ENCODE measurements around the gene TOPORS.

Gene TOPORS

DNA sequence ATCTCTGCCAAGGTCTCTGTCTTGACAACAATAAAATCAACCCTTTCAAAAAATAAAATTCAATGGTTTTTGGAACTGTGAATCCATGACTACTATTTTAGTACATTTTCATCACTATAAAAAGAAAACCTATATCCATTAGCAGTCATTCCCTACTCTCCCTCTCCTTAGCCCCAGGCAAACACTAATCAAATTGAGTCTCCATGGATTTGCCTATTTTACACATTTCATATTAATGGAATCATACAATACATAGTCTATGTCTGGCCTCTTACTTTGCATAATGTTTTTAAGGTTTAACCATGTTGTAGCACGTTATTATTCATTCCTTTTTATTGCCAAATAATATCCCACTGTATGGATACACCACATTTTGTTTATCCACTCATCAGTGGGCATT lies 50.5 kb downstream of the TOPORS start (continued):
- TF ChIP-seq, protein P1, sequence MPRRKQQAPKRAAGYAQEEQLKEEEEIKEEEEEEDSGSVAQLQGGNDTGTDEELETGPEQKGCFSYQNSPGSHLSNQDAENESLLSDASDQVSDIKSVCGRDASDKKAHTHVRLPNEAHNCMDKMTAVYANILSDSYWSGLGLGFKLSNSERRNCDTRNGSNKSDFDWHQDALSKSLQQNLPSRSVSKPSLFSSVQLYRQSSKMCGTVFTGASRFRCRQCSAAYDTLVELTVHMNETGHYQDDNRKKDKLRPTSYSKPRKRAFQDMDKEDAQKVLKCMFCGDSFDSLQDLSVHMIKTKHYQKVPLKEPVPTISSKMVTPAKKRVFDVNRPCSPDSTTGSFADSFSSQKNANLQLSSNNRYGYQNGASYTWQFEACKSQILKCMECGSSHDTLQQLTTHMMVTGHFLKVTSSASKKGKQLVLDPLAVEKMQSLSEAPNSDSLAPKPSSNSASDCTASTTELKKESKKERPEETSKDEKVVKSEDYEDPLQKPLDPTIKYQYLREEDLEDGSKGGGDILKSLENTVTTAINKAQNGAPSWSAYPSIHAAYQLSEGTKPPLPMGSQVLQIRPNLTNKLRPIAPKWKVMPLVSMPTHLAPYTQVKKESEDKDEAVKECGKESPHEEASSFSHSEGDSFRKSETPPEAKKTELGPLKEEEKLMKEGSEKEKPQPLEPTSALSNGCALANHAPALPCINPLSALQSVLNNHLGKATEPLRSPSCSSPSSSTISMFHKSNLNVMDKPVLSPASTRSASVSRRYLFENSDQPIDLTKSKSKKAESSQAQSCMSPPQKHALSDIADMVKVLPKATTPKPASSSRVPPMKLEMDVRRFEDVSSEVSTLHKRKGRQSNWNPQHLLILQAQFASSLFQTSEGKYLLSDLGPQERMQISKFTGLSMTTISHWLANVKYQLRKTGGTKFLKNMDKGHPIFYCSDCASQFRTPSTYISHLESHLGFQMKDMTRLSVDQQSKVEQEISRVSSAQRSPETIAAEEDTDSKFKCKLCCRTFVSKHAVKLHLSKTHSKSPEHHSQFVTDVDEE (CRISPR knock-in tag; IDR thresholded peaks at IDR 0.05): no peak

DNA sequence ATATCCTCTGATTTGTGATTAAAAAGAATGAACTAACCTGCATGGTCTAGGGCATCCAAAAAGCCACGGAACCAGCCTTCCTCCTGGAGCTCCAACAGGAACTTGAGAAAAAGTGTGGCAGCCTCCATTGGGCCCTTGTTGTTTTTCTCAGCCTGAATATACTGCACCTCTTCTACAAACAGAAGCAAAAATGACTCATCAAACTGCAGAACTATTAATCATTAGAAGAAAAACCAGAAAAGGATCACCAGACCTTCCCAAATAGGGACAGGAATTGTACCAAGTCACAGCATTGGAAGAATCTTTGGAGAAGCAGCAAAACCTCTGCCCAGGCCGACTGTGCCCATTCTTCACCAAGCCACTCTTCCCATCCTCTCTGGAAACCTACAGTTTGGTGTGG lies 51.6 kb downstream of the TOPORS start:
- no peak for ATAC-seq
- TF ChIP-seq, protein P2, sequence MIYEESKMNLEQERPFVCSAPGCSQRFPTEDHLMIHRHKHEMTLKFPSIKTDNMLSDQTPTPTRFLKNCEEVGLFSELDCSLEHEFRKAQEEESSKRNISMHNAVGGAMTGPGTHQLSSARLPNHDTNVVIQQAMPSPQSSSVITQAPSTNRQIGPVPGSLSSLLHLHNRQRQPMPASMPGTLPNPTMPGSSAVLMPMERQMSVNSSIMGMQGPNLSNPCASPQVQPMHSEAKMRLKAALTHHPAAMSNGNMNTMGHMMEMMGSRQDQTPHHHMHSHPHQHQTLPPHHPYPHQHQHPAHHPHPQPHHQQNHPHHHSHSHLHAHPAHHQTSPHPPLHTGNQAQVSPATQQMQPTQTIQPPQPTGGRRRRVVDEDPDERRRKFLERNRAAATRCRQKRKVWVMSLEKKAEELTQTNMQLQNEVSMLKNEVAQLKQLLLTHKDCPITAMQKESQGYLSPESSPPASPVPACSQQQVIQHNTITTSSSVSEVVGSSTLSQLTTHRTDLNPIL (CRISPR knock-in tag; IDR thresholded peaks at IDR 0.05; ENCODE audit: low read depth): no peak

DNA sequence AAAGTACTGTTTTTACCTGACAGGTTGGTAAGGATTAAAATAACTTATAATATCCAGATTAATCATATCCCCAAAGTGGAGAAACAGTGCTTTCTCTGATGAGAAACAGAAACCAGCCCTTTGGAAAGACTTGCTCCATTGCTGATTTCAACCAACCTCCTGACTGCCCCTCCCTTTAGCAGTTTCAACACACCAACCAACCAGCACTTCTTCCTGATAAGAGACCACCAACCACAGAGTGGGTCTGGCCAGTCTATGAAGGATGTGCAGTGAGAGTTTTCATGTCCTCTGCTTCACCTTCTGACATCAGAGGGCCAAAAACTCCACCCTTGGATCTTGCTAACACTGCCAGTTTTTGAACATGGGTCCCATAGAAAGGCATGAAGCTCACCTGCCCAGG lies 54.5 kb downstream of the TOPORS start:
- TF ChIP-seq ZC3H10 (CRISPR knock-in tag; IDR thresholded peaks at IDR 0.05): no peak
- TF ChIP-seq, protein P3, sequence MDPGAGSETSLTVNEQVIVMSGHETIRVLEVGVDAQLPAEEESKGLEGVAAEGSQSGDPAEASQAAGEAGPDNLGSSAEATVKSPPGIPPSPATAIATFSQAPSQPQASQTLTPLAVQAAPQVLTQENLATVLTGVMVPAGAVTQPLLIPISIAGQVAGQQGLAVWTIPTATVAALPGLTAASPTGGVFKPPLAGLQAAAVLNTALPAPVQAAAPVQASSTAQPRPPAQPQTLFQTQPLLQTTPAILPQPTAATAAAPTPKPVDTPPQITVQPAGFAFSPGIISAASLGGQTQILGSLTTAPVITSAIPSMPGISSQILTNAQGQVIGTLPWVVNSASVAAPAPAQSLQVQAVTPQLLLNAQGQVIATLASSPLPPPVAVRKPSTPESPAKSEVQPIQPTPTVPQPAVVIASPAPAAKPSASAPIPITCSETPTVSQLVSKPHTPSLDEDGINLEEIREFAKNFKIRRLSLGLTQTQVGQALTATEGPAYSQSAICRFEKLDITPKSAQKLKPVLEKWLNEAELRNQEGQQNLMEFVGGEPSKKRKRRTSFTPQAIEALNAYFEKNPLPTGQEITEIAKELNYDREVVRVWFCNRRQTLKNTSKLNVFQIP (CRISPR knock-in tag; IDR thresholded peaks at IDR 0.05; ENCODE audit: borderline replicate concordance, low read depth): no peak
- TF ChIP-seq TCF4 (CRISPR knock-in tag; IDR thresholded peaks at IDR 0.05; ENCODE audit: borderline replicate concordance): no peak
- TF ChIP-seq GLIS3 (CRISPR knock-in tag; IDR thresholded peaks at IDR 0.05): no peak
- TF ChIP-seq ZNF8 (CRISPR knock-in tag; IDR thresholded peaks at IDR 0.05): no peak
- no peak for ATAC-seq

DNA sequence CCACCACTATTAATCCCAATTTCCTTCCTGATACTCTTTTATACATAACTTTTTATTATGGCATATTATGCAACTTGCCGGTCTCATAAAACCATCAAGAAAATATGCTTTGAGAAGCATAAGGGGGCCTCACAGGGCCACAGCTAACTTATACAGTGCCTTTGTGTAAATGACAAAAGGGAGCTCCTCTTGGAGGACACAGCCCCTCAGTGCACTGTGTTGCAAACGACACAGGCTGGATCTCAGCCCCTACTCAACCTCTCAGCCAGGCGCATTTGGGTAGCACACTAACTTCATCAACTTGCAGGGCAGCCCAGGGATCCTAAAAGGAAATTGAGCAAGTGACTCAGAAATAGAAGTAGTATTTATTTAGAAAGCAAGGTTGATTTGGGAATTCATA lies 61.8 kb downstream of the TOPORS start:
- no peak for ATAC-seq
- TF ChIP-seq TCF4 (CRISPR knock-in tag; IDR thresholded peaks at IDR 0.05; ENCODE audit: borderline replicate concordance) (no peak), TOX (CRISPR knock-in tag; IDR thresholded peaks at IDR 0.05; ENCODE audit: borderline replicate concordance) (no peak), ESRRG (CRISPR knock-in tag; IDR thresholded peaks at IDR 0.05) (no peak), ZNF565 (CRISPR knock-in tag; conservative IDR thresholded peaks at IDR 0.05; ENCODE audit: low read depth) (no peak), RARB (CRISPR knock-in tag; IDR thresholded peaks at IDR 0.05) (no peak), ZNF70 (CRISPR knock-in tag; IDR thresholded peaks at IDR 0.05) (no peak), ISL1 (CRISPR knock-in tag; IDR thresholded peaks at IDR 0.05) (no peak)
- TF ChIP-seq, protein P1 (CRISPR knock-in tag; IDR thresholded peaks at IDR 0.05): no peak
- TF ChIP-seq, protein P2 (CRISPR knock-in tag; IDR thresholded peaks at IDR 0.05; ENCODE audit: low read depth): no peak
